ENCODE measurements around the gene PRRT1.

- no peak for TF ChIP-seq CTCF (conservative IDR thresholded peaks at IDR 0.05; ENCODE audit: low read length)
- TF ChIP-seq EZH2phosphoT487 (IDR thresholded peaks at IDR 0.05; ENCODE audit: borderline replicate concordance): no peak
Observed at GRCh38 chr6:32190054-32190851, 38.5 kb upstream of the PRRT1 start, which contains the start of gene PBX2.
